Mesodermal cell (in vitro differentiated cells): Measurements from ENCODE around the gene METTL25B.
"Not testable (repeated sequence)": the region's sequence is repeated elsewhere in the genome, so short reads cannot be mapped to it uniquely, and the experiment has no call there.

Experiments used
- H3K27ac ChIP-seq: 2 replicates; pipeline ENCODE4 v1.7.0; 2013; ENCODE audit warnings: mild to moderate bottlenecking, low read depth, low read length, moderate library complexity; ENCODE audit not compliant: severe bottlenecking
- H3K36me3 ChIP-seq: 2 replicates; pipeline ENCODE4 v1.7.1; 2013; ENCODE audit warnings: mild to moderate bottlenecking, low read length, moderate library complexity; ENCODE audit not compliant: control insufficient read depth, insufficient read depth
- H3K4me1 ChIP-seq: one replicate; pipeline ENCODE4 v1.7.1; 2013; ENCODE audit warnings: mild to moderate bottlenecking, low read length; ENCODE audit not compliant: insufficient read depth, control insufficient read depth, poor library complexity, severe bottlenecking
- H3K4me3 ChIP-seq: 2 replicates; pipeline ENCODE4 v1.7.0; 2013; ENCODE audit warnings: low read length, control low read depth, mild to moderate bottlenecking; ENCODE audit not compliant: insufficient read depth, poor library complexity, severe bottlenecking; ENCODE audit errors: extremely low read depth
- H3K9me3 ChIP-seq: 2 replicates; pipeline ENCODE4 v1.7.1; 2013; ENCODE audit warnings: mild to moderate bottlenecking, low read length, moderate library complexity; ENCODE audit not compliant: control insufficient read depth
- WGBS, 2 experiments: methylation state at CpG; one replicate each; pipeline ENCODE4 v1.1.5; 2013; ENCODE audit warnings: missing lambda C conversion rate in 2 of 2; ENCODE audit not compliant: insufficient coverage in 2 of 2; 5-methylcytosine and 5-hydroxymethylcytosine counted together

Gene METTL25B

DNA sequence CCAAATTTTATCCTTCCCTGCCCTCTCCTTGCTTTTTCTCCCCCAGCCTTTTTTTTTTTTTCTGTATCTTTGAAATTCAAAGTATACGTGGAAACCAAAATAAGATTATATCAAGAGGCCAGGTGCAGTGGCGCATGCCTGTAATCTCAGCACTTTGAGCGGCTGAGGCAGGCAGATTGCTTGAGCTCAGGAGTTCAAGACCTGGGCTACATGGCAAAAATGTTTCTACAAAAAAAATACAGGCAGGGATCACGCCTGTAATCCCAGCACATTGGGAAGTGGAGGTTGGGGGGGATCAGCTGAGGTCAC lies 32.5 kb downstream of the METTL25B start:
- Histone ChIP-seq H3K4me1 (no peaks in the 10 kb centered on the region), H3K9me3 (no peaks in the 10 kb centered on the region), H3K4me3 (no peak overlapping the region), H3K27ac (no peak overlapping the region), H3K36me3 (peaks cover 4% of the 10 kb centered on the region)
- 94 to 100% methylated on average over 3 to 4 of the region's 4 CpGs for WGBS, 2 experiments

GRCh38 chr1:156765136-156765535 lies 36.9 kb downstream of the METTL25B start:
- 99 to 100% methylated on average over 8 to 12 of the region's 15 CpGs for WGBS, 2 experiments
- H3K36me3 ChIP-seq, H3K9me3 ChIP-seq, H3K4me3 ChIP-seq, H3K4me1 ChIP-seq, H3K27ac ChIP-seq: not testable (repeated sequence)

- WGBS, 2 experiments = 97 to 98% methylated on average over 5 of the region's 5 CpGs
- no peaks in the 10 kb centered on the region for H3K9me3 ChIP-seq
- peaks cover 5% of the 10 kb centered on the region for H3K4me1 ChIP-seq
- no peak overlapping the region for H3K4me3 ChIP-seq
- peaks cover 15% of the 10 kb centered on the region for H3K36me3 ChIP-seq
- no peak overlapping the region for H3K27ac ChIP-seq
Measured at GRCh38 chr1:156765666-156766065, 37.4 kb downstream of the METTL25B start.

- peak overlapping the region; percentile 67 for H3K27ac ChIP-seq
- no peaks in the 10 kb centered on the region for H3K9me3 ChIP-seq
- peaks cover 23% of the 10 kb centered on the region for H3K36me3 ChIP-seq
- 64 to 66% methylated on average over 13 of the region's 14 CpGs for WGBS, 2 experiments
- H3K4me1 ChIP-seq = peaks cover 9% of the 10 kb centered on the region
- H3K4me3 ChIP-seq = peak overlapping the region; percentile 88
Measured at GRCh38 chr1:156766298-156767100, 38.2 kb downstream of the METTL25B start.

- Histone ChIP-seq H3K36me3 (peaks cover 26% of the 10 kb centered on the region), H3K9me3 (no peaks in the 10 kb centered on the region)
- 0 to 1% methylated on average over 39 to 44 of the region's 50 CpGs for WGBS, 2 experiments
Measured at GRCh38 chr1:156767101-156767878, 39.0 kb downstream of the METTL25B start, which contains the start of gene PRCC. Gene PRCC, plus strand, starts transcription at chr1:156767535. Its CDS starts 237 bp downstream, at chr1:156767772.

GRCh38 chr1:156767879-156768604 lies 39.8 kb downstream of the METTL25B start:
- H3K36me3 ChIP-seq = peaks cover 26% of the 10 kb centered on the region
- 0 to 1% methylated on average over 16 to 20 of the region's 31 CpGs for WGBS, 2 experiments
- H3K4me3 ChIP-seq = peak overlapping the region; percentile 88
- H3K27ac ChIP-seq = peak overlapping the region; percentile 67
- H3K4me1 ChIP-seq = peaks cover 23% of the 10 kb centered on the region
- no peaks in the 10 kb centered on the region for H3K9me3 ChIP-seq

More at GRCh38 chr1:156767101-156767878, 39.0 kb downstream of the METTL25B start, which contains the start of gene PRCC:
- Histone ChIP-seq H3K4me1 (peaks cover 16% of the 10 kb centered on the region), H3K4me3 (peak within 1 kb of the TSS; percentile 88), H3K27ac (peak within 1 kb of the TSS; percentile 67)

- no peaks in the 10 kb centered on the region for H3K9me3 ChIP-seq
- WGBS, 2 experiments = 41 to 45% methylated on average over 6 of the region's 8 CpGs
- peak overlapping the region; percentile 88 for H3K4me3 ChIP-seq
- no peak overlapping the region for H3K27ac ChIP-seq
- peaks cover 28% of the 10 kb centered on the region for H3K4me1 ChIP-seq
- H3K36me3 ChIP-seq = peaks cover 30% of the 10 kb centered on the region
Measured at GRCh38 chr1:156768610-156769295, 40.5 kb downstream of the METTL25B start.

GRCh38 chr1:156772222-156772621 lies 44.0 kb downstream of the METTL25B start:
- H3K36me3 ChIP-seq = peaks cover 40% of the 10 kb centered on the region
- no peaks in the 10 kb centered on the region for H3K9me3 ChIP-seq
- peaks cover 22% of the 10 kb centered on the region for H3K4me1 ChIP-seq
- peak overlapping the region; percentile 88 for H3K27ac ChIP-seq
- H3K4me3 ChIP-seq = no peak overlapping the region
- WGBS, 2 experiments = no CpG with 5 or more reads among the region's 3 CpGs

- Histone ChIP-seq H3K9me3 (no peaks in the 10 kb centered on the region), H3K4me1 (peaks cover 22% of the 10 kb centered on the region), H3K4me3 (no peak overlapping the region), H3K36me3 (peaks cover 46% of the 10 kb centered on the region), H3K27ac (peak overlapping the region; percentile 88)
- 59 to 70% methylated on average over 8 to 9 of the region's 9 CpGs for WGBS, 2 experiments
Measured at GRCh38 chr1:156772728-156773497, 44.6 kb downstream of the METTL25B start.
